ENCODE results near the gene CACNA1B. TPM values are rescaled to one million over a fixed set of nuclear protein-coding genes. Genes with fewer than 3 reads are reported as not detected.
A peak's percentile ranks its signal among the peaks of the same experiment; 100 is the strongest.
"Not testable (repeated sequence)": the region's sequence is repeated elsewhere in the genome, so short reads cannot be mapped to it uniquely, and the experiment has no call there.

The CACNA1B gene
- total and polyA plus RNA-seq, 2 donors (not counting 1 experiment from before 2014, with no cell fraction given), result 0.15 TPM; not detected in 1

- H3K79me2 ChIP-seq (ENCODE audit: control insufficient read depth, insufficient read depth, low read length), result no peaks in the 10 kb centered on the region
- POLR2A ChIA-PET, result no interaction called here
- no peak overlapping the region for H3K4me3 ChIP-seq (ENCODE audit: control extremely low read depth in 1 of 5, extremely low read depth in 1 of 5, insufficient read depth in 1 of 5, low read depth in 2 of 5, low read length in 4 of 5)
- no peak overlapping the region for H3K27ac ChIP-seq (ENCODE audit: low read length in 2 of 2)
- Mint-ChIP-seq H3K27me3 (no peaks in the 10 kb centered on the region), H3K9me3 (ENCODE audit: insufficient read depth) (no peaks in the 10 kb centered on the region), H3K4me3 (no peak overlapping the region), H3K4me1 (no peaks in the 10 kb centered on the region), H3K27ac (no peak overlapping the region)
- WGBS (ENCODE audit: insufficient coverage), result 85% methylated on average over 7 of the region's 7 CpGs
- no peak overlapping the region for H2AFZ ChIP-seq (ENCODE audit: insufficient read depth, low read depth, low read length, poor library complexity, severe bottlenecking)
- TF ChIP-seq CTCF (IDR thresholded peaks at IDR 0.05), result no peak
- no peak for TF ChIP-seq EZH2 (IDR thresholded peaks at IDR 0.05; ENCODE audit: borderline replicate concordance, insufficient read depth, low read depth, low read length, poor library complexity, severe bottlenecking)
- H3K9ac ChIP-seq (ENCODE audit: low read length), result no peak overlapping the region
- H3K4me1 ChIP-seq (ENCODE audit: control insufficient read depth in 2 of 2, insufficient read depth in 2 of 2, low read length in 2 of 2), result no peaks in the 10 kb centered on the region
- no peaks in the 10 kb centered on the region for H3K27me3 ChIP-seq (replicated peaks in 1 of 4; ENCODE audit: control extremely low read depth in 1 of 4, control insufficient read depth in 3 of 4, insufficient read depth in 4 of 4, low read length in 3 of 4)
- CTCF ChIA-PET, result no interaction called here
- no peaks in the 10 kb centered on the region for H3K36me3 ChIP-seq (replicated peaks in 1 of 2; ENCODE audit: control extremely low read depth in 1 of 2, control insufficient read depth in 1 of 2, extremely low read depth in 1 of 2, insufficient read depth in 2 of 2, low read length in 1 of 2)
- H3K4me2 ChIP-seq (replicated peaks; ENCODE audit: low read depth, low read length, poor library complexity, severe bottlenecking), result no peak overlapping the region
- ATAC-seq (ENCODE audit: low read depth) (no peak), DNase-seq (no peak)
- peaks cover 0 to 18% (median 0%) of the 10 kb centered on the region in 3 donors for H3K9me3 ChIP-seq (ENCODE audit: control extremely low read depth in 1 of 3, control insufficient read depth in 2 of 3, insufficient read depth in 1 of 3, low read length in 2 of 3)
- intact Hi-C loops (cut with micrococcal nuclease), result no loop called here
- H4K20me1 ChIP-seq (ENCODE audit: control insufficient read depth, insufficient read depth, low read length, poor library complexity, severe bottlenecking), result no peaks in the 10 kb centered on the region
Observed at GRCh38 chr9:138123086-138123485, 245.5 kb downstream of the CACNA1B start.

GRCh38 chr9:138126090-138126857, 248.7 kb downstream of the CACNA1B start:
- H3K9me3 ChIP-seq (ENCODE audit: control extremely low read depth in 1 of 3, control insufficient read depth in 2 of 3, insufficient read depth in 1 of 3, low read length in 2 of 3), result peaks cover 0 to 18% (median 0%) of the 10 kb centered on the region in 3 donors
- H3K27me3 ChIP-seq (replicated peaks in 1 of 4; ENCODE audit: control extremely low read depth in 1 of 4, control insufficient read depth in 3 of 4, insufficient read depth in 4 of 4, low read length in 3 of 4); H3K79me2 ChIP-seq (ENCODE audit: control insufficient read depth, insufficient read depth, low read length); DNase-seq; H3K27me3 Mint-ChIP-seq; H3K27ac ChIP-seq (ENCODE audit: low read length in 2 of 2); H4K20me1 ChIP-seq (ENCODE audit: control insufficient read depth, insufficient read depth, low read length, poor library complexity, severe bottlenecking); H3K9ac ChIP-seq (ENCODE audit: low read length); H3K4me2 ChIP-seq (replicated peaks; ENCODE audit: low read depth, low read length, poor library complexity, severe bottlenecking); H3K4me3 Mint-ChIP-seq; POLR2A ChIA-PET; H3K4me1 ChIP-seq (ENCODE audit: control insufficient read depth in 2 of 2, insufficient read depth in 2 of 2, low read length in 2 of 2); H2AFZ ChIP-seq (ENCODE audit: insufficient read depth, low read depth, low read length, poor library complexity, severe bottlenecking); H3K4me1 Mint-ChIP-seq; intact Hi-C loops (cut with micrococcal nuclease); H3K27ac Mint-ChIP-seq; H3K9me3 Mint-ChIP-seq (ENCODE audit: insufficient read depth); ATAC-seq (ENCODE audit: low read depth); H3K4me3 ChIP-seq (ENCODE audit: control extremely low read depth in 1 of 5, extremely low read depth in 1 of 5, insufficient read depth in 1 of 5, low read depth in 2 of 5, low read length in 4 of 5); H3K36me3 ChIP-seq (replicated peaks in 1 of 2; ENCODE audit: control extremely low read depth in 1 of 2, control insufficient read depth in 1 of 2, extremely low read depth in 1 of 2, insufficient read depth in 2 of 2, low read length in 1 of 2); CTCF ChIA-PET: not testable (repeated sequence)
- peak; percentile 55 for TF ChIP-seq CTCF (IDR thresholded peaks at IDR 0.05)
- WGBS (ENCODE audit: insufficient coverage), result 45% methylated on average over 6 of the region's 42 CpGs

DNA sequence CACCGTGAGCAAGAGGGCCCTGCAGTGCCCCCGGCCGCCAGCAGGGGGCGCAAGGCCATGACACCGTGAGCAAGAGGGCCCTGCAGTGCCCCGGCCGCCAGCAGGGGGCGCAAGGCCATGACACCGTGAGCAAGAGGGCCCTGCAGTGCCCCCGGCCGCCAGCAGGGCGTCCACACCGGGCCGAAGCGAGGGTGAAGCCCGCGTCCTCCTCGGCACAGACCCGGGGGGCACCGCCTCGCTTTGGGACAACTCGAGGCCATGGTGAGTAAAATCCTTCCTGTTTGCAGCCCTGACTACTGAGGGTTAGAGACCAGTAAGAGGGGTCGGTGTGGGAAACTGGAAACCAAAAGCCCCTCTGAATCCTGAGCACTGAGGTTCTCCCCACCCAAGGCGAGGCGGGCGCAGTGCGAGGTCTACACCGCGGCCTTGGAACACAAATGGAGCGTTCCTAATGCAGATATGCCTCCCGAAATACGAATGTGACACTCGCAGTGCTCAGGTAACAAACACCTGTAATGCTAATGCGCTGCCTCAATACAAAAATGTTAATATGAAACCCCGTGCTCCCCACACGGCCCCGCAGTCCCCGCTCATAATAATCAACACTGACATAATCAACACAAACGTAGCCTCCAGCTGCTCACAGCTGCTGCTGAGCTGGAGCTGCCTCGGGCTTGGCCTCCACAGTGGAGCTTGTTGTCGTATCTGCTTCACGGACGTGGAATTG, 249.4 kb downstream of the CACNA1B start:
- H3K4me1 Mint-ChIP-seq; H3K27me3 ChIP-seq (replicated peaks in 1 of 4; ENCODE audit: control extremely low read depth in 1 of 4, control insufficient read depth in 3 of 4, insufficient read depth in 4 of 4, low read length in 3 of 4); H3K36me3 ChIP-seq (replicated peaks in 1 of 2; ENCODE audit: control extremely low read depth in 1 of 2, control insufficient read depth in 1 of 2, extremely low read depth in 1 of 2, insufficient read depth in 2 of 2, low read length in 1 of 2); H3K27ac Mint-ChIP-seq; H3K9ac ChIP-seq (ENCODE audit: low read length); H3K4me1 ChIP-seq (ENCODE audit: control insufficient read depth in 2 of 2, insufficient read depth in 2 of 2, low read length in 2 of 2); H3K9me3 Mint-ChIP-seq (ENCODE audit: insufficient read depth); H3K27ac ChIP-seq (ENCODE audit: low read length in 2 of 2); H3K27me3 Mint-ChIP-seq; H3K4me2 ChIP-seq (replicated peaks; ENCODE audit: low read depth, low read length, poor library complexity, severe bottlenecking); H4K20me1 ChIP-seq (ENCODE audit: control insufficient read depth, insufficient read depth, low read length, poor library complexity, severe bottlenecking); DNase-seq; CTCF ChIA-PET; H3K4me3 Mint-ChIP-seq; POLR2A ChIA-PET; H2AFZ ChIP-seq (ENCODE audit: insufficient read depth, low read depth, low read length, poor library complexity, severe bottlenecking); intact Hi-C loops (cut with micrococcal nuclease); H3K4me3 ChIP-seq (ENCODE audit: control extremely low read depth in 1 of 5, extremely low read depth in 1 of 5, insufficient read depth in 1 of 5, low read depth in 2 of 5, low read length in 4 of 5); H3K79me2 ChIP-seq (ENCODE audit: control insufficient read depth, insufficient read depth, low read length): not testable (repeated sequence)
- peaks cover 0 to 18% (median 0%) of the 10 kb centered on the region in 3 donors for H3K9me3 ChIP-seq (ENCODE audit: control extremely low read depth in 1 of 3, control insufficient read depth in 2 of 3, insufficient read depth in 1 of 3, low read length in 2 of 3)
- 62% methylated on average over 5 of the region's 43 CpGs for WGBS (ENCODE audit: insufficient coverage)
- ATAC-seq (ENCODE audit: low read depth), result peak; percentile 73
